ENCODE data around the gene CETP.

CETP gene

GRCh38 chr16:56998352-56998751, 36.6 kb downstream of the CETP start:
- DNase-seq (ENCODE audit: low spot score) = no peak
- no peak for TF ChIP-seq CTCF (IDR thresholded peaks at IDR 0.05; ENCODE audit: extremely low read depth, insufficient read depth, missing control alignments)
- in situ Hi-C loops (cut with MboI; ENCODE audit: low pct_unique_long_range_greater_than_20kb, low sequenced_read_pairs, unreplicated experiment) = no loop called here

- in situ Hi-C loops (cut with MboI; ENCODE audit: low pct_unique_long_range_greater_than_20kb, low sequenced_read_pairs, unreplicated experiment) = no loop called here
- TF ChIP-seq CTCF (IDR thresholded peaks at IDR 0.05; ENCODE audit: extremely low read depth, insufficient read depth, missing control alignments) = no peak
- no peak for DNase-seq (ENCODE audit: low spot score)
Measured at GRCh38 chr16:56998861-56999260, 37.1 kb downstream of the CETP start.

- no peak for DNase-seq (ENCODE audit: low spot score)
- in situ Hi-C loops (cut with MboI; ENCODE audit: low pct_unique_long_range_greater_than_20kb, low sequenced_read_pairs, unreplicated experiment) = no loop called here
- no peak for TF ChIP-seq CTCF (IDR thresholded peaks at IDR 0.05; ENCODE audit: extremely low read depth, insufficient read depth, missing control alignments)
Measured at GRCh38 chr16:56999409-57000270, 37.9 kb downstream of the CETP start.

GRCh38 chr16:57000271-57001025, 38.7 kb downstream of the CETP start:
- DNase-seq (ENCODE audit: low spot score) = no peak
- in situ Hi-C loops (cut with MboI; ENCODE audit: low pct_unique_long_range_greater_than_20kb, low sequenced_read_pairs, unreplicated experiment) = no loop called here
- TF ChIP-seq CTCF (IDR thresholded peaks at IDR 0.05; ENCODE audit: extremely low read depth, insufficient read depth, missing control alignments) = no peak

- in situ Hi-C loops (cut with MboI; ENCODE audit: low pct_unique_long_range_greater_than_20kb, low sequenced_read_pairs, unreplicated experiment) = no loop called here
- no peak for DNase-seq (ENCODE audit: low spot score)
- TF ChIP-seq CTCF (IDR thresholded peaks at IDR 0.05; ENCODE audit: extremely low read depth, insufficient read depth, missing control alignments) = no peak
Measured at GRCh38 chr16:57001026-57001679, 39.4 kb downstream of the CETP start.

Data from GM13977 (cell line).